OCI-LY7 (cell line): ENCODE results near the gene GNPDA1. TPM values are rescaled to one million over a fixed set of nuclear protein-coding genes. Genes with fewer than 3 reads are reported as not detected.
"Not testable (repeated sequence)": the region's sequence is repeated elsewhere in the genome, so short reads cannot be mapped to it uniquely, and the experiment has no call there.

Source experiments
- BruUV-seq: library from RNA; stranded (reverse); fragments of 400-500 nt; replicated peaks from 2 replicates; lab custom pipeline; 2021; lab: Mats Ljungman, UMichigan
- CTCF ChIA-PET: fragments of 300-600 bp; sonication (Branson Sonifier 250); formaldehyde crosslinking; loops from one replicate; lab custom pipeline; 2022; ENCODE audit warnings: antibody characterized with exemption; ENCODE audit not compliant: unreplicated experiment; lab: Charles Lee
- POLR2A ChIA-PET: fragments of 300-600 bp; sonication (Branson Sonifier 250); formaldehyde crosslinking; loops from one replicate; lab custom pipeline; 2022; ENCODE audit warnings: antibody characterized with exemption; lab: Charles Lee
- DNase-seq: peaks from one replicate; pipeline ENCODE4 v3.0.0-alpha.2; 2015; ENCODE audit warnings: low spot score
- H2AFZ ChIP-seq: fragments of 200-600 bp; sonication (generic), shearing (Covaris generic); 2 replicates; pipeline ENCODE4 v1.6.1; 2014; ENCODE audit warnings: mild to moderate bottlenecking, antibody characterized with exemption, low read length, moderate library complexity
- H3K27ac ChIP-seq: fragments of 200-600 bp; sonication (generic); 2 replicates; pipeline ENCODE4 v1.5.1; 2014; ENCODE audit warnings: mixed run types, low read depth, mild to moderate bottlenecking, moderate library complexity, low read length, inconsistent platforms; ENCODE audit not compliant: poor library complexity, severe bottlenecking
- H3K36me3 ChIP-seq: fragments of 200-600 bp; sonication (generic); 2 replicates; pipeline ENCODE4 v1.6.1; 2014; ENCODE audit warnings: mild to moderate bottlenecking, antibody characterized with exemption, low read length, moderate library complexity, mixed read lengths; ENCODE audit not compliant: insufficient read depth
- H3K4me1 ChIP-seq: fragments of 200-600 bp; sonication (generic); 2 replicates; pipeline ENCODE4 v1.5.1; 2014; ENCODE audit warnings: mild to moderate bottlenecking, low read length; ENCODE audit not compliant: insufficient read depth, poor library complexity, severe bottlenecking
- H3K4me2 ChIP-seq: fragments of 200-600 bp; sonication (generic); 2 replicates; pipeline ENCODE4 v1.6.1; 2014; ENCODE audit warnings: mild to moderate bottlenecking, low read length
- H3K4me3 ChIP-seq: fragments of 200-600 bp; sonication (generic); 2 replicates; pipeline ENCODE4 v1.5.1; 2014; ENCODE audit warnings: mild to moderate bottlenecking, low read depth, low read length; ENCODE audit not compliant: poor library complexity, severe bottlenecking
- H3K79me2 ChIP-seq: fragments of 200-600 bp; sonication (generic); 2 replicates; pipeline ENCODE4 v1.6.1; 2016; ENCODE audit warnings: low read depth, mild to moderate bottlenecking, low read length, moderate library complexity, mixed read lengths; ENCODE audit not compliant: insufficient read depth
- H3K9me2 ChIP-seq: fragments of 200-600 bp; sonication (generic); 2 replicates; pipeline ENCODE4 v1.6.1; 2016; ENCODE audit warnings: mild to moderate bottlenecking, low read length, mixed read lengths; ENCODE audit not compliant: insufficient read depth
- H3K9me3 ChIP-seq: fragments of 200-600 bp; sonication (generic); 2 replicates; pipeline ENCODE4 v1.6.1; 2014; ENCODE audit warnings: mild to moderate bottlenecking, mixed run types, low read length, mixed read lengths
- H4K20me1 ChIP-seq: fragments of 200-600 bp; sonication (generic); 2 replicates; pipeline ENCODE4 v1.6.1; 2014; ENCODE audit warnings: mild to moderate bottlenecking, antibody characterized with exemption, low read length, moderate library complexity, mixed read lengths; ENCODE audit not compliant: insufficient read depth
- EZH2phosphoT487 ChIP-seq: fragments of 200-600 bp; sonication (generic); IDR thresholded peaks from 2 replicates; pipeline ENCODE4 v1.6.1; 2018; ENCODE audit warnings: low read depth, borderline replicate concordance, mild to moderate bottlenecking, mixed run types, antibody characterized with exemption, low read length, moderate library complexity, mixed read lengths
- intact Hi-C: fragments of 100-400 bp; cut with micrococcal nuclease; formaldehyde crosslinking; loops from one replicate; pipeline ENCODE4 v1.10.0; 2022; ENCODE audit not compliant: unreplicated experiment
- total RNA-seq, 2 experiments: library from RNA; depleted of rRNA in 1 of 2; stranded (reverse); fragments of >200 nt in 1 of 2; shearing (Covaris generic) in 1 of 2; gene quantifications; 2 replicates each; pipeline ENCODE4 v1.2.3, GENCODE V29; 2014 to 2022
- TF ChIP-seq, protein P1 (sequence below): fragments of 200-600 bp; sonication (generic); conservative IDR thresholded peaks from 2 replicates; pipeline ENCODE4 v1.5.1; 2014; ENCODE audit warnings: mild to moderate bottlenecking, antibody characterized with exemption, low read length, moderate library complexity, mixed read lengths

The GNPDA1 gene
- total RNA-seq, 2 experiments from 2014 or later, result 20.2 to 23.1 TPM

DNA sequence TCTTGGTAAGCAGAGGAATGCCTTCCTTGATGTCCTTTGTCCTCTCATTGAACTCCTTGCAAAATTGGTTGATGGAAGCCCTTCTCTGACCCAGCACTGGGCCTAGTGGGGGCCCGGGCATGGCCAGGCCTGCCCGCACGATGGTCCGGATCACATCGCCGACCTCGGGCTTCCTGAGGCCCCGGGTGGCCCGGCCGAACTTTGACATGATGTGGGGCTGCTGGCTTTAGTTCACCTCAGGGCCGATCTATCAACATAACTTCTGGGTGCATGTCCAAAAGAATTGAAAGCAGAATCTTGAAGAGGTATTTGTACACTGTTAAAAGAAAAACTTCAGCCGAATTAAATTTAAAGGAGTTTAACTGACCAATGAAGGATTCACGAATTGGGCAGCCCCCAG is 24.1 kb upstream of the GNPDA1 start:
- Histone ChIP-seq H3K27ac (no peak overlapping the region), H3K4me2 (no peak overlapping the region), H3K36me3 (no peaks in the 10 kb centered on the region), H2AFZ (no peak overlapping the region), H3K4me3 (no peak overlapping the region), H3K9me3 (no peaks in the 10 kb centered on the region), H3K4me1 (no peaks in the 10 kb centered on the region), H4K20me1 (no peaks in the 10 kb centered on the region), H3K79me2 (no peaks in the 10 kb centered on the region), H3K9me2 (no peaks in the 10 kb centered on the region)
- no peak for TF ChIP-seq EZH2phosphoT487
- TF ChIP-seq, protein P1, sequence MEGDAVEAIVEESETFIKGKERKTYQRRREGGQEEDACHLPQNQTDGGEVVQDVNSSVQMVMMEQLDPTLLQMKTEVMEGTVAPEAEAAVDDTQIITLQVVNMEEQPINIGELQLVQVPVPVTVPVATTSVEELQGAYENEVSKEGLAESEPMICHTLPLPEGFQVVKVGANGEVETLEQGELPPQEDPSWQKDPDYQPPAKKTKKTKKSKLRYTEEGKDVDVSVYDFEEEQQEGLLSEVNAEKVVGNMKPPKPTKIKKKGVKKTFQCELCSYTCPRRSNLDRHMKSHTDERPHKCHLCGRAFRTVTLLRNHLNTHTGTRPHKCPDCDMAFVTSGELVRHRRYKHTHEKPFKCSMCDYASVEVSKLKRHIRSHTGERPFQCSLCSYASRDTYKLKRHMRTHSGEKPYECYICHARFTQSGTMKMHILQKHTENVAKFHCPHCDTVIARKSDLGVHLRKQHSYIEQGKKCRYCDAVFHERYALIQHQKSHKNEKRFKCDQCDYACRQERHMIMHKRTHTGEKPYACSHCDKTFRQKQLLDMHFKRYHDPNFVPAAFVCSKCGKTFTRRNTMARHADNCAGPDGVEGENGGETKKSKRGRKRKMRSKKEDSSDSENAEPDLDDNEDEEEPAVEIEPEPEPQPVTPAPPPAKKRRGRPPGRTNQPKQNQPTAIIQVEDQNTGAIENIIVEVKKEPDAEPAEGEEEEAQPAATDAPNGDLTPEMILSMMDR, result no peak
- POLR2A ChIA-PET, result interaction anchor here (0.7 to 0.8 kb wide), 2 partner anchors 11 to 131 kb away, joined by 3 read pairs; no protein-coding TSS in a partner anchor
- no TSS peak for BruUV-seq
- CTCF ChIA-PET, result no interaction called here
- DNase-seq, result no peak
- intact Hi-C loops, result no loop called here

DNA sequence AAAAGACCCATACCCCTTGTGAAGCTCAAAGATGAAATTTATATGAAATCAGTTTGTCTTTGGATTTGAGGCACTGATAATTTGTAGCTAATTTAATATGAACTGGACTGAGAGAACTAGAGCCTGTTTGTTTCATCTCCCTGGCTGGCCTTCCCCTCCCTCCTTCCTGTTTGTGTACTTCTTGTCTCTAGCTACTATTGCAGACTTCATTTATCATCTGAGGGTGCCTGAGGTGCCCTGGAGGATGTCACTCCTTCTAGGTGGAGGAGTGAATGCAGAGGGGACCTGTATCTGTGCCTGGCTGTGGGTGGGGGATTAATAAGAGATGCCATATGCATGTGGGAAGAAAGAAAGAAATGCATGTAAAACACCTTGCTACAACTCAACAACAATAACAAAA is 22.2 kb upstream of the GNPDA1 start:
- TF ChIP-seq, protein P1, result no peak
- no peak for TF ChIP-seq EZH2phosphoT487
- Histone ChIP-seq H2AFZ (no peak overlapping the region), H3K4me2 (no peak overlapping the region), H4K20me1 (no peaks in the 10 kb centered on the region), H3K4me3 (no peak overlapping the region), H3K9me2 (no peaks in the 10 kb centered on the region), H3K9me3 (no peaks in the 10 kb centered on the region), H3K4me1 (no peaks in the 10 kb centered on the region), H3K79me2 (no peaks in the 10 kb centered on the region), H3K36me3 (no peaks in the 10 kb centered on the region), H3K27ac (no peak overlapping the region)
- DNase-seq, result no peak
- POLR2A ChIA-PET, result no interaction called here
- CTCF ChIA-PET, result no interaction called here
- intact Hi-C loops, result no loop called here
- no TSS peak for BruUV-seq

DNA sequence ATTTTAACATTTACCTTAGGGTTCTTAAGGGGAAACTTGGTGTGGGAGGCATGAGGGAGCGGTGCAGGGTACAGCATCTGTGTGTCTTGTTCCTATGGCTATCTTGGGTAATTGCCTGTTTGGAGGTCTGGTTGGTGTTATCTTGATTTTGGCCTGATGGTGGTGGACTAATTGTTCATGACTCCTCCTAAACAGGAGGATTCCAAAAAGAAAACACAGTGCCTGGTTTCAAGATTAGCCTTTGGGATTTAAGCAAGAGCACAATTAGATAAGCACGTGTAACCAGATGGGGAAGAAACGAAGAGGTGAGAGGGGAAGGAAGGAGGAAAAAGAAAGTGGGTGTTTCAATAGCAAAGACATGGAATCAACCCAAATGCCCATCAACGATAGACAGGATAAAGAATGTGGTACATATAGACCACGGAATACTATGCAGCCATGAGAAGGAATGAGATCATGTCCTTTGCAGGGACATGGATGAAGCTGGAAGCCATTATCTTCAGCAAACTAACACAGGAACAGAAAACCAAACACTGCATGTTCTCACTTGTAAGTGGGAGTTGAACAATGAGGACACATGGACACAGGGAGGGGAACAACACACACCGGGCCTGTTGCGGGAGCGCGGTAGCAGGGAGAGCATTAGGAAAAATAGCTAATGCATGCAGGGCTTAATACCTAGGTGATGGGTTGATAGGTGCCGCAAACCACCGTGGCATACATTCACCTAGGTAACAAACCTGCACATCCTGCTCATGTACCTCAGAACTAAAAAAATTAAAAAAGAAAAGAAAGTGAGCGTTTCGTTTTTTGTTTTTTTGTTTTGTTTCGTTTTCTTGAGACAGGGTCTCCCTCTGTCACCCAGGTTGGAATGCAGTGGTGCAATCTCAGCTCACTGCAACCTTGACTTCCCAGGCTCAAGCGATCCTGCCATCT is 21.1 kb upstream of the GNPDA1 start:
- intact Hi-C loops, H3K4me3 ChIP-seq, H2AFZ ChIP-seq, CTCF ChIA-PET, H3K4me2 ChIP-seq, DNase-seq, H3K4me1 ChIP-seq, H3K79me2 ChIP-seq, BruUV-seq, H3K9me3 ChIP-seq, H4K20me1 ChIP-seq, POLR2A ChIA-PET, H3K36me3 ChIP-seq, H3K27ac ChIP-seq, H3K9me2 ChIP-seq: not testable (repeated sequence)
